IgD-negative memory B cell (primary cell): ENCODE measurements around the gene SLC15A3. TPM values are rescaled to one million over a fixed set of nuclear protein-coding genes. Genes with fewer than 3 reads are reported as not detected.

Source experiments
- H3K27ac Mint-ChIP-seq, 3 donors: one replicate each; pipeline ENCODE4 v1.8.0; 2020 to 2022; ENCODE audit warnings: mild to moderate bottlenecking in 3 of 3, mixed read lengths in 3 of 3, moderate library complexity in 1 of 3
- H3K27me3 Mint-ChIP-seq: one replicate; pipeline ENCODE4 v1.8.0; 2021; ENCODE audit warnings: mixed read lengths
- H3K36me3 Mint-ChIP-seq: one replicate; pipeline ENCODE4 v1.8.0; 2020; ENCODE audit warnings: mild to moderate bottlenecking, mixed read lengths
- H3K4me1 Mint-ChIP-seq, 3 donors: one replicate each; pipeline ENCODE4 v1.8.0; 2020 to 2022; ENCODE audit warnings: mixed read lengths in 3 of 3, mild to moderate bottlenecking in 1 of 3
- H3K4me3 Mint-ChIP-seq, 4 donors: one replicate each; pipeline ENCODE4 v1.8.0; 2020 to 2022; ENCODE audit warnings: mild to moderate bottlenecking in 4 of 4, mixed read lengths in 4 of 4, moderate library complexity in 3 of 4
- H3K9me3 Mint-ChIP-seq, 3 donors: one replicate each; pipeline ENCODE4 v1.8.0; 2020 to 2021; ENCODE audit warnings: mixed read lengths in 3 of 3, mild to moderate bottlenecking in 1 of 3
- polyA plus RNA-seq: library from polyadenylated mRNA; unstranded; fragments of 300-500 nt; fragmentation: Illumina TruSeq; gene quantifications from one replicate; pipeline ENCODE4 v1.2.3, GENCODE V29; 2021

The SLC15A3 gene
- 15.2 TPM for polyA plus RNA-seq

GRCh38 chr11:60951904-60952741, at the start of gene SLC15A3:
Gene SLC15A3 (minus strand): TSS chr11:60952176. CDS start chr11:60951551, 625 bp downstream.
- peaks cover 27 to 43% (median 31%) of the 10 kb centered on the region in 3 donors for H3K4me1 Mint-ChIP-seq
- H3K36me3 Mint-ChIP-seq: no peaks in the 10 kb centered on the region
- no peaks in the 10 kb centered on the region for H3K9me3 Mint-ChIP-seq
- peak within 1 kb of the TSS; percentile 83 to 95 (median 89) for H3K4me3 Mint-ChIP-seq
- H3K27ac Mint-ChIP-seq: peak within 1 kb of the TSS; percentile 90 to 98 (median 94)
- H3K27me3 Mint-ChIP-seq: no peaks in the 10 kb centered on the region

- peaks cover 2% of the 10 kb centered on the region for H3K36me3 Mint-ChIP-seq
- H3K4me3 Mint-ChIP-seq: no peak overlapping the region
- H3K4me1 Mint-ChIP-seq: peaks cover 0 to 5% (median 3%) of the 10 kb centered on the region in 3 donors
- H3K27me3 Mint-ChIP-seq: no peaks in the 10 kb centered on the region
- no peaks in the 10 kb centered on the region for H3K9me3 Mint-ChIP-seq
- no peak overlapping the region for H3K27ac Mint-ChIP-seq
Measured at GRCh38 chr11:61000426-61000825, 48.5 kb upstream of the SLC15A3 start.

DNA sequence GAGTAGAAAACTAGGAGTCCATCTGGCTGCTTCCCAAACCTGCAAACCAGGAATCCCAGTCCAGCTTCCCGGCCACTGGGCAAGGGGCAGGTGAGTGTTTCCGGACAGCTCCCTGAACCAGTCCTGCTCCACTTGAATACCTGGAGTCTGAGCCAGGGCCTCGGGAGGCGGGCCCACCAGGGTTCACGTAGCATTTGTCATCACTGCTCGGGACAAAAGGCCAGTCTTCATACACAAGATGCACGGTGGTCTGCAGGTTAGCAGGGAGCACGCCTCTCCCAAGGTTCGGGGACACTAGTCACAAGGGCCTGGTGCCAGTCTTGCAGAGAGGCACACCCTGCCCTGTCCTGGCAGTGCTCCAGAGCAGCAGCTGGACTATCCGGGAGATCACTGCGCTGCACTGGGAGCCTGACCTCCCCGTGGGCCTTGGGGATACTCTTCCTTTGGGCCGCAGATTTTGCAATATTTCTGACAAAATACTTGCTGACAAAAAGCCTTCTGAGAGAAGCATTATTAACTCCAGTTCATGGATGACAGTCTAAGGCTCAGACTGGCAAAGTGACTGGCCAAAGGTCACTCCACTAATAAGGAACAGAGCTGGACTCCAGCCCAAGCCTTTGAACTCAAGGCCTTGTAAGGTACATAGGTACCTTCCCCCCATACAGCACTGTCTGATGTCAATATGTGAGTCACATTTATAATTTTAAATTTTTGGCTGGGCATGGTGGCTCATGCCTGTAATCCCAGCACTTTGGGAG, 44.6 kb upstream of the SLC15A3 start:
- no peaks in the 10 kb centered on the region for H3K9me3 Mint-ChIP-seq
- H3K27me3 Mint-ChIP-seq: no peaks in the 10 kb centered on the region
- H3K36me3 Mint-ChIP-seq: no peaks in the 10 kb centered on the region
- H3K4me1 Mint-ChIP-seq: peaks cover 0 to 2% (median 0%) of the 10 kb centered on the region in 3 donors
- H3K27ac Mint-ChIP-seq: no peak overlapping the region
- H3K4me3 Mint-ChIP-seq: no peak overlapping the region

- Mint-ChIP-seq H3K4me3 (no peak overlapping the region), H3K9me3 (no peaks in the 10 kb centered on the region), H3K27ac (no peak overlapping the region), H3K36me3 (no peaks in the 10 kb centered on the region), H3K27me3 (no peaks in the 10 kb centered on the region), H3K4me1 (peaks cover 0 to 4% (median 0%) of the 10 kb centered on the region in 3 donors)
Measured at GRCh38 chr11:60995798-60996197, 43.8 kb upstream of the SLC15A3 start.

DNA sequence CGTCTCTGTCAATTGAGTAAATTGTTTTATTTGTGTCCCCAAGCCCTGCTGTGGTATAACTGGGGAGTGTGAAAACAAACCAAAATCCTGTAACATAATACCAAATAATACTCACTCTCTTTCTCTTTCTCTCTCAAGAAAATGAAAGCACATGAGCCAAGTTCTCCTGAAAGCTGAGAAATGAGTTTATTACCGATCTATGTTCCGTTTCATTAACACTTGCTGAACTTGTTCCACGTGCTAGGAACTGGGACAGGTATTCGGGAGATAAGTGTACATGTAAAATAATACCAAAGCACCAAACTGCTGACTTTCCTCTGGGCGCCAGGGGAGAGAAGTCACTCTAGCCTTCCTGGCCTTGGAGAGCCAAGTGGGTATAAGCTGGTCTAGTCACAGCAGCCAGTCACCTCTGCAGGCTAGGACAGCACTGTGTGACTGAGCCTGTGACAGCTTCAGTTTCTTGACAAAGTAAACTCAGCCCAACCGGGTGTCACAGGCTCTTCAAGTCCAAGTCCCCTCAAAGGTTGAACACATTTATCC, 42.6 kb upstream of the SLC15A3 start:
- H3K4me1 Mint-ChIP-seq: peaks cover 0 to 7% (median 1%) of the 10 kb centered on the region in 3 donors
- H3K9me3 Mint-ChIP-seq: no peaks in the 10 kb centered on the region
- peak overlapping the region in 1 of 3 donors; percentile 63 for H3K27ac Mint-ChIP-seq
- no peaks in the 10 kb centered on the region for H3K27me3 Mint-ChIP-seq
- no peak overlapping the region for H3K4me3 Mint-ChIP-seq
- no peaks in the 10 kb centered on the region for H3K36me3 Mint-ChIP-seq

GRCh38 chr11:60993615-60994014, 41.6 kb upstream of the SLC15A3 start:
- peaks cover 7 to 16% (median 8%) of the 10 kb centered on the region in 3 donors for H3K4me1 Mint-ChIP-seq
- H3K9me3 Mint-ChIP-seq: no peaks in the 10 kb centered on the region
- H3K27me3 Mint-ChIP-seq: no peaks in the 10 kb centered on the region
- no peaks in the 10 kb centered on the region for H3K36me3 Mint-ChIP-seq
- H3K4me3 Mint-ChIP-seq: no peak overlapping the region
- no peak overlapping the region for H3K27ac Mint-ChIP-seq

GRCh38 chr11:60992842-60993409, 41.0 kb upstream of the SLC15A3 start:
- Mint-ChIP-seq H3K36me3 (no peaks in the 10 kb centered on the region), H3K27me3 (no peaks in the 10 kb centered on the region), H3K27ac (peak overlapping the region in 1 of 3 donors; percentile 62), H3K4me1 (peaks cover 8 to 16% (median 8%) of the 10 kb centered on the region in 3 donors), H3K9me3 (no peaks in the 10 kb centered on the region), H3K4me3 (no peak overlapping the region)

DNA sequence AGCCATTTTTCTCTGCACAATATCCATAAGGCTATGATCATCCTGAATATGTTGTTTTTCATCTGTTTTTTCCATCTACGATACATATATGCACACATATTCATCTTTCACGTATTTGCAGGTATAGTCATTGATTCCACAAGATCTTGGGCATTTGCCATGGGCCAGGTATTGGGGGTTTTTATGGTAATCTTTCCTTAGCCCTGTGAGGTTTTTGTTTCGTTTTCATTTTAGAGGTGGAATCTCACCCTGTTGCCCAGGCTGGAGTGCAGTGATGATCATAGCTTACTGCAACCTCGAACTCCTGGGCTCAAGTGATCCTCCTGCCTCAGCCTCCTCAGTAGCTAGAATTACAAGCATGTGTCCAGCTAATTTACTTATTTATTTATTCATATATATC, 39.5 kb upstream of the SLC15A3 start:
- H3K9me3 Mint-ChIP-seq: no peaks in the 10 kb centered on the region
- no peaks in the 10 kb centered on the region for H3K27me3 Mint-ChIP-seq
- no peak overlapping the region for H3K4me3 Mint-ChIP-seq
- H3K36me3 Mint-ChIP-seq: no peaks in the 10 kb centered on the region
- H3K4me1 Mint-ChIP-seq: peaks cover 8 to 18% (median 9%) of the 10 kb centered on the region in 3 donors
- H3K27ac Mint-ChIP-seq: peak overlapping the region in 1 of 3 donors; percentile 73

DNA sequence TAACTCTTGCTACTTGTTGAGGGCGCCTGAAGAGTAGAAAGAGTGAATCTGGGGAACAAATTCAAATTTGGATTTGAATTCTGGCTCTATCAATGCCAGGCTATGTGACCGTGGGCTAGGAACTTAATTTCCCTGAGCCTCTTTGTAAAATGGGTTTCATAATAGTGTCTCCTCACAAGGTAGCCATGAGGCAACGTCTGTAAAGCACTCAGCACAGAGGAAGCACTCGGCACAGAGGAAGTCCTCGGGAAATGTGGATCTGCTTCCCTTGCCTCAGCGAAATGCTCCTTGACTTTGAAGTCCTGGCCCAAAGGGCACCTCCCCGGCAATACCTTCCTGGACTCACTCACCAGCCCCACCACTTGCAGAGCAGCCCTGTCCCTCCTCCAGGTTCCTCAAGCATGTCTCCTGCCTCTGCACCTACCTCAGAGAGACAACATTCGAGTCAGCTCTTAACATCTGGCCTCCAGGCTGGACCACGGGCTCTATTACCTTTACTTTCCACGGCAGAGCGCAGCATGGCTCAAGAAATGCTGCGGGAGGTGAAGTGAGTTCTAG, 37.2 kb upstream of the SLC15A3 start:
- no peaks in the 10 kb centered on the region for H3K27me3 Mint-ChIP-seq
- H3K4me1 Mint-ChIP-seq: peaks cover 18 to 32% (median 20%) of the 10 kb centered on the region in 3 donors
- peak overlapping the region in 2 of 4 donors; percentile 42 to 64 for H3K4me3 Mint-ChIP-seq
- H3K9me3 Mint-ChIP-seq: no peaks in the 10 kb centered on the region
- peak overlapping the region; percentile 49 to 81 (median 70) for H3K27ac Mint-ChIP-seq
- H3K36me3 Mint-ChIP-seq: no peaks in the 10 kb centered on the region

GRCh38 chr11:60988658-60989057, 36.7 kb upstream of the SLC15A3 start:
- H3K4me1 Mint-ChIP-seq: peaks cover 21 to 37% (median 25%) of the 10 kb centered on the region in 3 donors
- H3K4me3 Mint-ChIP-seq: no peak overlapping the region
- no peaks in the 10 kb centered on the region for H3K36me3 Mint-ChIP-seq

DNA sequence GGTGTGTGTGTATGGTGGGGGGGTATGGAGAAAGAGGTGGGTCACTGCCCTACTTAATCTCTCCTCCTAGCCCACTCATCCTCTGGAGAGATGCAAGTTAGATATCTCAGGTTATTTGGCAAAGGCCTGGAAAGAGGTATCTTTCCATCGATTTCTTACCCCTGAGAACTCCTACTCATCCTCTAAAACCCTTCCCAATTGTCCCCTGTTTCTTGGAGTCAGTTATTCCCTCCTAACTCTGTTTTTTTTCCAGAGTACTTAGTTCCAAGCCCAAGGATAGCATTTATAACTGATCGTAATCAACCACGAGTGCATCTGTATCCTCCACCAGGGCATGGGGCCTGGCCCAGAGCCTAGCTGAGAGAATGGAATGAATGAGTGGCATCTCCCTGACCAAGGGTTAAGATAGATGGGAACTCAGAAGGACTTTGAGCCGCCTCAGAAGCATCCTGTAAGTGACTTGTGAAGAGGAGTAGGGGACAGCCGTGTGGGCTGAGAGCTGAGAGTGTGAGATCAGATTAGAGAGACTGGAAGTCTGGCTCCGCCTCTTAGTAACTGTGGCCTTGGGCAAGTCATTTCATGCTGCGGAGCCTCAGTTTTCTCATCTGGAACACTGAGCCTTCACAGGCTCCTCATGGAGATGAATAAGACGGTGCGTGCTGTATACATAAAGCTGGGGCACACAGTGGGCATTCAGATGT, 35.8 kb upstream of the SLC15A3 start:
- H3K36me3 Mint-ChIP-seq: no peaks in the 10 kb centered on the region
- H3K4me1 Mint-ChIP-seq: peaks cover 22 to 40% (median 29%) of the 10 kb centered on the region in 3 donors
- H3K27ac Mint-ChIP-seq: peak overlapping the region in 1 of 3 donors; percentile 94
- H3K9me3 Mint-ChIP-seq: no peaks in the 10 kb centered on the region
- peaks cover 2% of the 10 kb centered on the region for H3K27me3 Mint-ChIP-seq
- H3K4me3 Mint-ChIP-seq: no peak overlapping the region

More at GRCh38 chr11:60988658-60989057, 36.7 kb upstream of the SLC15A3 start:
- no peaks in the 10 kb centered on the region for H3K27me3 Mint-ChIP-seq
- no peaks in the 10 kb centered on the region for H3K9me3 Mint-ChIP-seq
- H3K27ac Mint-ChIP-seq: peak overlapping the region; percentile 49 to 81 (median 70)

DNA sequence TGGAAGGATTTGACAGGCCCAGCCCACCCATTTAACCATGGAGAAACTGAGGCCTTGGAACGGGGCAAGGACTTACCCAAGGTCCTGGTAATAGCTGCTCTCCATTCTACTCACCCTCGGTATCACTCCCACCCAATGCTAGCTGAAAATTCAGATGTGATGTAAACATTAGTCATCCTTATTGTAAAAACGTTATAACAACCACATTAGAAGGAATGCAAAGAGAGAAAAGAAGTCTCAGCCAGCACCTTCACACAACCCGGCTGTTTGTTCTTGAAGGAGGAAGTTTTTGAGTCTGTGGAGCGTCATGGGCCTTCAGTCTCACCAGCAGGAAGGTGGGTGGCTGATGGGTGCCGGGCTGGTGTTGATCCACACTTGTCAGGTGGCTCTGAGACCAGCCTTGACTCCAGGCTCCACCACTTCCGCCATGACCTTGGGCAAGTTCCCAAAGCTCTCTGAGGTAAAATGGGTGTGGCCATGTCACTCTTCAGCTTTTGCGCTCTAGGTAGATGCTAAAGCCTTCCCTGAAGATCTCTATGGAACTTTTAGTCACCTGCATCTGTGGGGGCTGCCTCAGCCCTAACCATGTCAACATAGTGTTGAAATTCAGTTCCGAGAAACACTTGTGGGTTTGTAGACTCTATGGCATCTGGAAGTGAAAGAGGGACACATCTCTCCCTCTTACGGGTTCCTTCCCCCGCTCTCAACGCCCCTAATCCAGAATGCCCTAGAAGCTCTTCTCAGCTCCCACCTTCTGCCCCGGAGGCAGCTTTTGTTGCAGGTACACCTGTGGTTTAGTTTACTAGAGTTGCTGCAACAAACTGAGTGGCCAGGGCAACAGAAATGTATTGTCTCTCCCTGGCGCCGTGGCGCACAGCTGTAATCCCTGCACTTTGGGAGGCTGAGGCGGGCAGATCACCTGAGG, 34.3 kb upstream of the SLC15A3 start:
- no peaks in the 10 kb centered on the region for H3K36me3 Mint-ChIP-seq
- H3K27ac Mint-ChIP-seq: peak overlapping the region; percentile 10 to 96 (median 94)
- H3K9me3 Mint-ChIP-seq: no peaks in the 10 kb centered on the region
- H3K4me1 Mint-ChIP-seq: peaks cover 22 to 37% (median 29%) of the 10 kb centered on the region in 3 donors
- H3K27me3 Mint-ChIP-seq: peaks cover 2% of the 10 kb centered on the region
- peak overlapping the region in 1 of 4 donors; percentile 73 for H3K4me3 Mint-ChIP-seq

- peak overlapping the region; percentile 10 to 96 (median 94) for H3K27ac Mint-ChIP-seq
- peaks cover 2% of the 10 kb centered on the region for H3K27me3 Mint-ChIP-seq
- no peaks in the 10 kb centered on the region for H3K36me3 Mint-ChIP-seq
- no peaks in the 10 kb centered on the region for H3K9me3 Mint-ChIP-seq
- peaks cover 22 to 37% (median 29%) of the 10 kb centered on the region in 3 donors for H3K4me1 Mint-ChIP-seq
- H3K4me3 Mint-ChIP-seq: no peak overlapping the region
Measured at GRCh38 chr11:60985501-60985900, 33.5 kb upstream of the SLC15A3 start.
